ENCODE measurements around the gene KRT7. TPM values are rescaled to one million over a fixed set of nuclear protein-coding genes. Genes with fewer than 3 reads are reported as not detected.
A peak's percentile ranks its signal among the peaks of the same experiment; 100 is the strongest.

Gene KRT7
- total RNA-seq, 1 experiment from 2014 or later, result not detected

- DNase-seq (ENCODE audit: low read depth, low spot score), result no peak
- in situ Hi-C loops (cut with HindIII; ENCODE audit: low pct_unique_long_range_greater_than_20kb, low sequenced_read_pairs), result no loop called here
Measured at GRCh38 chr12:52208424-52209165, 24.4 kb upstream of the KRT7 start.

DNA sequence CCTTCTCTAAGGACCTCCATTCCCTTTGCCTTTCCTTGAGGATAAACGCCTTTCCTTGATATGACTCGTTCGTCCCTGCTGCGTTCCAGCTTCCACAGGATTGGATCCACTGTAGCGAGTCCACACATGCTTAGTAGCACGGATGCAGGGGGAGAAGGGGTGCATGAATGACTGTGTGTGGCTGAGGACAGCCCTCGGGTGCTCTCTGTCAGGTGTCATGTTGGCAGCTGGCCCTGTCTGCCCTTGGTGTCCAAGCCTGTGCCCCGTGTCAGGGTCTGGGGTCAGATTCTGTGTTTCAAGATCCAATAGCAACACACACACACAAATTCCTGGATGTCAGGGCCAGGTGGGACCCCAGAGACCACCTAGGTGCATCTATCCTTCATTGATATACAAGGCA, 23.7 kb upstream of the KRT7 start:
- no peak for DNase-seq (ENCODE audit: low read depth, low spot score)
- in situ Hi-C loops (cut with HindIII; ENCODE audit: low pct_unique_long_range_greater_than_20kb, low sequenced_read_pairs), result no loop called here

- in situ Hi-C loops (cut with HindIII; ENCODE audit: low pct_unique_long_range_greater_than_20kb, low sequenced_read_pairs), result no loop called here
- no peak for DNase-seq (ENCODE audit: low read depth, low spot score)
Measured at GRCh38 chr12:52210186-52210924, 22.7 kb upstream of the KRT7 start.

- DNase-seq (ENCODE audit: low read depth, low spot score), result no peak
- in situ Hi-C loops (cut with HindIII; ENCODE audit: low pct_unique_long_range_greater_than_20kb, low sequenced_read_pairs), result no loop called here
Measured at GRCh38 chr12:52210925-52211650, 22.0 kb upstream of the KRT7 start.

- in situ Hi-C loops (cut with HindIII; ENCODE audit: low pct_unique_long_range_greater_than_20kb, low sequenced_read_pairs), result no loop called here
- DNase-seq (ENCODE audit: low read depth, low spot score), result no peak
Measured at GRCh38 chr12:52211716-52212585, 21.1 kb upstream of the KRT7 start.

DNA sequence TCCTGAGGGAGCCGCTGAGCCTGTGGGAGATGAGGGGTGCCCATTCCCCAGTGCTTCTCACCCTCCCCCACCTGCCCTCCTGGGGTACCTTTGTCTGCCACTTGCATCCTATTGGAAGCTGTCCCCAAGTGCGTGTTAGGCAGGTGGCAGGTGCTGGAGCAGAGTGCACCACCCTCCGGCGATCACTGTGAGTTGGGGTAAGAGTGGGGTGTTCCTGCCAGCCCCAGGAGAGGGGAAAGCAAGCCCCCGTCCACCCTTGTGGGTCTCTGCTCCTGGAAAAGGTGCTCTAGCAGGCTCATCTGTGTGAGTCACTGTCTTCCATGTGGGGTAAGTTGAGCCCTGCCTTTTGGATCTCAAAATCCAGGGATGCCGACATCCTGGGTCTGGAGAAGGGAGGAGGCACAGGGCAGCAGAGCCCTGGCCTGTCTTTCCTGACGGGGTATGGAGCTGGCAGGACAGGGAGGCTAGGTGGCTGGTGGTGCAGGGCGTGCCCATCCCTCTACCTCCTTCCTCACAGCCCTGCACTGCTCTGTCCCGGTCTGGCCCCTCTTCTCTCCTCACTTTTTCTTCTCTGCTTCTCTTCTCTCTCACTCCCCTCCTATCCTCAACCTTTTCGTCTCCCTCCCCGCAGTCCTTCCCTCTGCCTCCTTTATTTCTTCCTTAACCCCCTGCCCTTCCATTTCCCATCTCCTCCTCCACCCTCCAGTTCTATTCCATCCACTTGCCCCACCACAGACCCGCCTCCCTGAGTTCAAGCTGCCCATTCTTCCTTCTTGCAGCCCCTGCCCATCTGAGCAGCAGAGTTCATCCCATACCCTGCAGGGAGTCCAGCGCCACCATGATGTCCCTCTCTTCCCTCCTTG, 20.1 kb upstream of the KRT7 start:
- in situ Hi-C loops (cut with HindIII; ENCODE audit: low pct_unique_long_range_greater_than_20kb, low sequenced_read_pairs), result no loop called here
- no peak for DNase-seq (ENCODE audit: low read depth, low spot score)

DNA sequence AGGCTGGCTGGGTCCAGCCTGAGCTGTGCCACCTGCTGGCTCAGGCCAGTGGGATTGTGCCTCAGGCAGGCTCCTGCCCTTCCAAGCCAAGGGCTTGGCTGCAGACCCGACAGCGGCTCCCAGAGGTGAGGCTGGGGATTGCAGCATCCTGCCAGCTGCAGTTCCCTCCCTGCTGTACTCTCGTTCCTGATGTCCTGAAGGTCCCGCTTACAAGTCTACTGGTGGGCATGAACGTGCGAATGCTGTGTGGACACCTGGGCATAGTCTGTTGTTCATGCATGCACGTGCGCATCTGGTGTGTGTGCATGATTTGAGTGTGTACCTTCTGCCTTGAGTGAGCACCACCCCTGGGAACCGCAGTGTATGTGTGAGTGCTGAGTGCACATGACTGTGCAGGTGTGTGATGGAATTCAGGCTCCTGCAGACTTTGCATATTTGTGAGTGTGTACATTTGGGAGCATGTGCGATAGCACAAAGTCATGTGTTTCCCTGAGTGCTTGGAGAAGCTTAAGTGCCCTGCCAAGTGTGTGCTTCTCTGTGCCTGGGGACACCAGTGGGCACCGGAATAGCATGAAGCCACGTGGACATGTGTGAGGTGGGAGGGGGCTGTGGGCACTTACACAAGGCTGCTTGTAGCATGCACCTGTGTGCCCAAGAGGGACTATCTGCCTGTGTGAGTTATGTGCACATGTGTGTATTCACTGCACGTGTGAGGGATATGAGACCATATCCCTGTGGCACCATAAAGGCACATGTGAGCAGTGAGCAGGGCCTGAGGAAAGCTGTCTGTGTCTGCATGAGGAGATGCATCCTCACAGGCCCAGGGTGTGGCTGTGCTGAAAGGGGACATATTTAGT, 19.3 kb upstream of the KRT7 start:
- in situ Hi-C loops (cut with HindIII; ENCODE audit: low pct_unique_long_range_greater_than_20kb, low sequenced_read_pairs), result no loop called here
- peak; percentile 84 for DNase-seq (ENCODE audit: low read depth, low spot score)

GRCh38 chr12:52214421-52214802, 18.6 kb upstream of the KRT7 start:
- in situ Hi-C loops (cut with HindIII; ENCODE audit: low pct_unique_long_range_greater_than_20kb, low sequenced_read_pairs), result no loop called here
- no peak for DNase-seq (ENCODE audit: low read depth, low spot score)

GRCh38 chr12:52215587-52216031, 17.4 kb upstream of the KRT7 start:
- no peak for DNase-seq (ENCODE audit: low read depth, low spot score)
- in situ Hi-C loops (cut with HindIII; ENCODE audit: low pct_unique_long_range_greater_than_20kb, low sequenced_read_pairs), result no loop called here

GRCh38 chr12:52216100-52216499, 16.9 kb upstream of the KRT7 start:
- in situ Hi-C loops (cut with HindIII; ENCODE audit: low pct_unique_long_range_greater_than_20kb, low sequenced_read_pairs), result no loop called here
- DNase-seq (ENCODE audit: low read depth, low spot score), result no peak

DNA sequence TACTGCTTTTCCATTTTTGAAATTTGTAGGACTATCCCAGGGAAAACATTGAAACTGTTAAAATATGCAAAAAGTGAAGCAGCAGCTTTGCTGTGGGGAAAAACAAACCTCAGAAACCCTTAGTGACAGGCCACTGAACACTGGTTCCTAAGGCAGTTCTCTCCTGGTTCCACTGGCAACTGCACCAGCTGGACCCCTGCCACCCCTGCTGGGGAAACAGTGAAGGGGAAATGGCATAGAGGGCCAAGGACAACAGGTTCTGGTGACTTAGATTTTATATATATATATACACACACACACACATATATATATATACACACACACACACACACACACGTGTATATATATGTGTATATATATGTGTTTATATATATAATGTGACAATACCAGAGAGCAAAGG, 16.2 kb upstream of the KRT7 start:
- in situ Hi-C loops (cut with HindIII; ENCODE audit: low pct_unique_long_range_greater_than_20kb, low sequenced_read_pairs), result no loop called here

DNA sequence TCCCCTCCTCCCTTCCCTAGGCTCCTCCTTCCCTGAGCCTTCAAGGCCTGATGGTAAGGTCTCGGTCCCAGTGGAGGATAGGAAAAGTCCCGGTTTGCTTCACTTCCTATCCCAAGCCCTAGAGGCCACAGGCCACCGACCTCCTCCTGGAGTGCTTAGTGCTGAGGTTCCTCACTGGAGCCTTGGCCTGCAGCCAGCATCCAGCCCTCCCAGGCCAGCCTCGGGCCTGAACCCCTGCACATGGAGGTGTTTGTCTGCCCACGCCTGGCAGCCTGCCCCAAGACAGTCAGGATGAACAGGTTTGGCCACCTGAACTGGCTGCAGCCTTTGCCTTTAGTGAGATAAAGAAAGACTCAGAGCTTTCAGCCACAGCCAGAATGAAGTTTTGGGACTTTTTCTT, 15.8 kb upstream of the KRT7 start:
- in situ Hi-C loops (cut with HindIII; ENCODE audit: low pct_unique_long_range_greater_than_20kb, low sequenced_read_pairs), result no loop called here
- no peak for DNase-seq (ENCODE audit: low read depth, low spot score)

More for the DNA sequence above, 16.2 kb upstream of the KRT7 start:
- DNase-seq (ENCODE audit: low read depth, low spot score), result no peak

DNA sequence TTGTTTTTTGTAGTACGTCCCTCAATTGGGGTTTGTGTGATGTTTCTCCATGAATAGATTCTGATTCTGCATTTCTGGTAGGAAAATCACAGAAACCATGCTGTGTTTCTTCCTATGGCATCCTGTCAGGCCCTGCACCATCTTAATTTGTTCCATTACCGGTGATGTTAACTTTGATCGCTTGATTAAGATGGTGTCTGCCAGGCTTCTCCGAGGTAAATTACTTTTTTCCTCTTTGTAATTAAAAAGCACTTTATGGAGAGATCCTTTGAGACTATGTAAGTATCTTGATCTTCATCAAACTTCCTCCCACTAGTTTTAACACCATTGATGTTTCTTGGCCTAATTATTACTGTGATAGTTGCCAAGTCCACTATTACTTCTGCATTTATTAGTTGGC, 15.0 kb upstream of the KRT7 start:
- in situ Hi-C loops (cut with HindIII; ENCODE audit: low pct_unique_long_range_greater_than_20kb, low sequenced_read_pairs), result no loop called here
- DNase-seq (ENCODE audit: low read depth, low spot score), result no peak

- in situ Hi-C loops (cut with HindIII; ENCODE audit: low pct_unique_long_range_greater_than_20kb, low sequenced_read_pairs), result no loop called here
- DNase-seq (ENCODE audit: low read depth, low spot score), result no peak
Measured at GRCh38 chr12:52220477-52220876, 12.6 kb upstream of the KRT7 start.

DNA sequence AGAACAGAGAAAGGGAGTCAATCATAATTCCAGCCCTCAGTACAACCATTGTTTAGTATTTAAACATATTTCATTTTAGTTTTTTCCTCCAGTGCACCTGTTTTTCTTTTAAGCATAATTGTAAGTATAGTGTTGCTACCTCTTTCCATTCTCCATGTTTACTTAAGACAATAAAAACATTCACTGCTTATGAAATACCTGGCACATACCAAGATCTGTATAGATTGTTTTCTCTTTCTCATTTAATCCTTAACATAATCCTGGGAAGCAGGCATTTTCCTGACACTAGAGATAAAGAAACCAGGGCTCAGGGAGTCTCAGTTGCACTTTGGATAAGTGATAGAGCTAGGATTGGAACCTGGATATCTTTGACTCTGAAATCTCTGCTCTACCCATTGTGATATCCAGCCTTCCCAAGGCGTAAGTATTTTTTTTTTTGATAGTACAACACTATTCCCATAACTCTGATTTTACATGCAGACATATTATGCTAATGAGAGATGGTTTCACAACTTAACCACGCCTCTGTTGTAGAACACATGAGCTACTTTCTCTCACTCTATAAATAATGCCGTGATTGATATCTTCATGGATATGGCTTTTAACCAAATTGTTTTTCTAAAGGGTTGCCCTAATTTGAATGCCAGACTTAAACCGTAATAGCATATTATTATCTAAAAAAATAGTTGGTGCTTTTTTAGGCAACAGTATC, 11.8 kb upstream of the KRT7 start:
- in situ Hi-C loops (cut with HindIII; ENCODE audit: low pct_unique_long_range_greater_than_20kb, low sequenced_read_pairs), result no loop called here

More for the DNA sequence above, 11.8 kb upstream of the KRT7 start:
- no peak for DNase-seq (ENCODE audit: low read depth, low spot score)
